ENCODE measurements around the gene VPS26C. TPM values are rescaled to one million over a fixed set of nuclear protein-coding genes. Genes with fewer than 3 reads are reported as not detected.

Gene VPS26C
- total and polyA plus RNA-seq, 10 of the 15 experiments (the other 5 are each of a cell fraction or from before 2014, with no cell fraction given), result 32.5 to 65.1 (median 48.0) TPM

GRCh38 chr21:37195059-37195458 lies 72.1 kb downstream of the VPS26C start:
- RAD21 ChIA-PET (ENCODE audit: unreplicated experiment), result no interaction called here
- no peak overlapping the region for H3K4me2 ChIP-seq (ENCODE audit: control insufficient read depth, insufficient read depth)
- BruUV-seq (replicated peaks), result no TSS peak
- SMC1A ChIA-PET (ENCODE audit: uncharacterized antibody, unreplicated experiment), result interaction anchor here (0.5 kb wide), 1 partner anchor 1724 kb away, joined by 3 read pairs; no protein-coding TSS in a partner anchor
- intact Hi-C loops (cut with micrococcal nuclease; ENCODE audit: unreplicated experiment) (no loop called here), in situ Hi-C loops (cut with MboI) (no loop called here)
- TF ChIP-seq IRF4 (IDR thresholded peaks at IDR 0.05; ENCODE audit: low read depth, low read length) (no peak), ZNF622 (IDR thresholded peaks at IDR 0.05) (no peak), ZNF217 (IDR thresholded peaks at IDR 0.05) (no peak), TARDBP (IDR thresholded peaks at IDR 0.05; ENCODE audit: borderline replicate concordance) (no peak), KAT2A (conservative IDR thresholded peaks at IDR 0.05; ENCODE audit: control insufficient read depth, low read depth, low read length) (no peak), CEBPZ (IDR thresholded peaks at IDR 0.05; ENCODE audit: low read depth, low read length) (no peak), RCOR1 (conservative IDR thresholded peaks at IDR 0.05; ENCODE audit: low read depth, low read length) (no peak), FOS (IDR thresholded peaks at IDR 0.05; ENCODE audit: borderline replicate concordance, extremely low read depth, insufficient read length) (no peak), STAT1 (conservative IDR thresholded peaks at IDR 0.05) (no peak), BCL3 (IDR thresholded peaks at IDR 0.05; ENCODE audit: borderline replicate concordance, insufficient read depth, low read depth, low read length, poor library complexity, severe bottlenecking) (no peak), IRF3 (IDR thresholded peaks at IDR 0.05) (no peak)
- no peaks in the 10 kb centered on the region for H3K79me2 ChIP-seq (ENCODE audit: control insufficient read depth, insufficient read depth, low read length)
- H3K4me3 ChIP-seq, result no peak overlapping the region
- 72% methylated on average over 3 of the region's 3 CpGs for WGBS (ENCODE audit: insufficient coverage, insufficient replicate concordance, low lambda C conversion rate, missing lambda C conversion rate)
- no peak overlapping the region for H2AFZ ChIP-seq (ENCODE audit: control insufficient read depth, low read depth, low read length)
- POLR2A ChIA-PET, result no interaction called here
- no peaks in the 10 kb centered on the region for H3K27me3 ChIP-seq (replicated peaks in 1 of 2; ENCODE audit: control insufficient read depth in 2 of 2, insufficient read depth in 2 of 2, low read length in 1 of 2)
- H3K9ac ChIP-seq (ENCODE audit: control insufficient read depth, insufficient read depth, low read length), result no peak overlapping the region
- FAIRE-seq (no peak), DNase-seq (ENCODE audit: low read depth, low spot score) (no peak), ATAC-seq (no peak)
- H3K9me3 ChIP-seq (replicated peaks; ENCODE audit: control insufficient read depth, insufficient read depth, low read length), result no peaks in the 10 kb centered on the region
- H3K4me1 ChIP-seq (ENCODE audit: control insufficient read depth, insufficient read depth, low read length), result no peaks in the 10 kb centered on the region
- no peaks in the 10 kb centered on the region for H4K20me1 ChIP-seq (ENCODE audit: control insufficient read depth, insufficient read depth)
- CTCF ChIA-PET, result no interaction called here
- H3K36me3 ChIP-seq (ENCODE audit: control insufficient read depth in 2 of 2, insufficient read depth in 2 of 2, low read length in 1 of 2), result peaks cover 7 to 23% of the 10 kb centered on the region in 2 experiments
- H3K27ac ChIP-seq (ENCODE audit: control insufficient read depth, insufficient read depth), result no peak overlapping the region
